HCT116 (cell line): ENCODE data around the gene EVL. TPM values are rescaled to one million over a fixed set of nuclear protein-coding genes. Genes with fewer than 3 reads are reported as not detected.

Experiments
- ATAC-seq: fragments of 200-7000 bp; cut with Tn5 transposase; 2 replicates; pipeline ENCODE4 v1.9.1; 2020; ENCODE audit warnings: mild to moderate bottlenecking, moderate library complexity
- BruUV-seq: library from RNA; stranded (reverse); fragments of 400-500 nt; replicated peaks from 2 replicates; lab custom pipeline; 2021; lab: Mats Ljungman, UMichigan
- CTCF ChIA-PET: fragments of 300-600 bp; sonication (Branson Sonifier 250); formaldehyde crosslinking; loops from one replicate; lab custom pipeline; 2021; ENCODE audit warnings: antibody characterized with exemption; lab: Charles Lee
- POLR2A ChIA-PET: fragments of 300-600, 350-600 bp; sonication (Branson Sonifier 250); formaldehyde crosslinking; loops from one replicate; lab custom pipeline; 2021; ENCODE audit warnings: antibody characterized with exemption; lab: Charles Lee
- RAD21 ChIA-PET, 2 experiments: fragments of 300-600 bp; sonication (Branson Sonifier 250); formaldehyde crosslinking; loops; one replicate each; lab custom pipeline; 2023; ENCODE audit warnings: low total read pairs in 2 of 2; ENCODE audit not compliant: uncharacterized antibody in 2 of 2, unreplicated experiment in 2 of 2, low non-redundant PET in 1 of 2; lab: Charles Lee
- DNase-seq: peaks from one replicate; pipeline ENCODE4 v3.0.0-alpha.2; 2010; ENCODE audit warnings: low read depth, low spot score
- H2AFZ ChIP-seq: fragments of 200-600 bp; shearing (Covaris generic), sonication (generic); 2 replicates; pipeline ENCODE4 v1.6.1; 2017; ENCODE audit warnings: low read depth, mixed run types, mixed read lengths, antibody characterized with exemption, low read length; ENCODE audit not compliant: poor library complexity, severe bottlenecking
- H3K27ac ChIP-seq: 2 replicates; pipeline ENCODE4 v1.5.1; 2012; ENCODE audit warnings: low read depth, low read length
- H3K27me3 ChIP-seq: fragments of 200-600 bp; sonication (generic); 2 replicates; pipeline ENCODE4 v1.6.1; 2016; ENCODE audit warnings: mixed run types, low read length, mixed read lengths; ENCODE audit not compliant: insufficient read depth
- H3K36me3 ChIP-seq, 2 experiments: fragments of 200-500 bp in 1 of 2; fragments of 200-600 bp in 1 of 2; sonication (Bioruptor generic) in 1 of 2; sonication (generic) in 1 of 2; 2 replicates each; pipeline versions ENCODE4 v1.5.1 to v1.6.1; 2014 to 2016; ENCODE audit warnings: low read length in 2 of 2, inconsistent platforms in 1 of 2, mixed read lengths in 1 of 2, mixed run types in 1 of 2; ENCODE audit not compliant: insufficient read depth in 2 of 2, control insufficient read depth in 1 of 2
- H3K4me1 ChIP-seq, 2 experiments: fragments of 200-600 bp in 1 of 2; sonication (generic) in 1 of 2; 2 replicates each; pipeline versions ENCODE4 v1.5.1 to v1.6.1; 2012 to 2017; ENCODE audit warnings: low read length in 2 of 2, inconsistent platforms in 1 of 2, mild to moderate bottlenecking in 1 of 2, mixed read lengths in 1 of 2, mixed run types in 1 of 2, moderate library complexity in 1 of 2; ENCODE audit not compliant: insufficient read depth in 2 of 2, control insufficient read depth in 1 of 2
- H3K4me2 ChIP-seq: fragments of 200-600 bp; sonication (generic); 2 replicates; pipeline ENCODE4 v1.6.1; 2017; ENCODE audit warnings: mixed run types, low read length, mixed read lengths
- H3K4me3 ChIP-seq, 2 experiments: fragments of 200-600 bp in 1 of 2; sonication (generic) in 1 of 2; replicated peaks in 1 of 2; 2 replicates each; pipeline ENCODE4 v1.5.1; 2011 to 2016; ENCODE audit warnings: low read length in 2 of 2, control low read depth in 1 of 2, low read depth in 1 of 2, mild to moderate bottlenecking in 1 of 2, mixed read lengths in 1 of 2, mixed run types in 1 of 2
- H3K79me2 ChIP-seq: fragments of 200-600 bp; sonication (generic); 2 replicates; pipeline ENCODE4 v1.6.1; 2017; ENCODE audit warnings: mild to moderate bottlenecking, mixed run types, low read length, moderate library complexity, mixed read lengths; ENCODE audit not compliant: insufficient read depth
- H3K9ac ChIP-seq: fragments of 200-600 bp; sonication (generic); 2 replicates; pipeline ENCODE4 v1.6.1; 2016; ENCODE audit warnings: low read length, mixed read lengths
- H3K9me2 ChIP-seq: fragments of 200-600 bp; sonication (generic), shearing (Covaris generic); 2 replicates; pipeline ENCODE4 v1.6.1; 2017; ENCODE audit warnings: mixed run types, mild to moderate bottlenecking, moderate library complexity; ENCODE audit not compliant: insufficient read depth
- H3K9me3 ChIP-seq, 2 experiments: fragments of 200-500 bp in 1 of 2; fragments of 200-600 bp in 1 of 2; sonication (Bioruptor generic) in 1 of 2; sonication (generic) in 1 of 2; 2 replicates each; pipeline ENCODE4 v1.6.1; 2014 to 2017; ENCODE audit warnings: low read length in 2 of 2, mixed read lengths in 2 of 2, inconsistent platforms in 1 of 2, low read depth in 1 of 2, mild to moderate bottlenecking in 1 of 2, mixed run types in 1 of 2, moderate library complexity in 1 of 2; ENCODE audit not compliant: control insufficient read depth in 1 of 2, insufficient read depth in 1 of 2
- H4K20me1 ChIP-seq: fragments of 200-600 bp; sonication (generic), shearing (Covaris generic); 2 replicates; pipeline ENCODE4 v1.6.1; 2017; ENCODE audit warnings: mixed run types, mild to moderate bottlenecking, moderate library complexity; ENCODE audit not compliant: insufficient read depth
- CEBPB ChIP-seq: IDR thresholded peaks from 2 replicates; pipeline ENCODE4 v1.6.1; 2012; ENCODE audit warnings: low read depth
- JUND ChIP-seq: IDR thresholded peaks from 2 replicates; pipeline ENCODE4 v1.6.1; 2012
- POLR2AphosphoS5 ChIP-seq: IDR thresholded peaks from 2 replicates; pipeline ENCODE4 v1.6.1; 2011; ENCODE audit warnings: mild to moderate bottlenecking, low read depth, low read length, moderate library complexity
- SIN3A ChIP-seq: IDR thresholded peaks from 2 replicates; pipeline ENCODE4 v1.6.1; 2012; ENCODE audit warnings: low read depth
- SP1 ChIP-seq: IDR thresholded peaks from 2 replicates; pipeline ENCODE4 v1.6.1; 2012; ENCODE audit warnings: low read depth
- SRF ChIP-seq: IDR thresholded peaks from 2 replicates; pipeline ENCODE4 v1.6.1; 2012; ENCODE audit warnings: low read depth
- ZNF274 ChIP-seq: fragments of 200-500 bp; sonication (Bioruptor generic); IDR thresholded peaks from 2 replicates; pipeline ENCODE4 v1.6.1; 2014; ENCODE audit warnings: mild to moderate bottlenecking, low read depth, low read length, inconsistent platforms
- intact Hi-C: fragments of 100-400 bp; cut with micrococcal nuclease; formaldehyde crosslinking; loops from 2 replicates; pipeline ENCODE4 v1.10.0; 2022
- total RNA-seq: library from RNA; stranded (reverse); gene quantifications from one replicate; pipeline ENCODE4 v1.2.1, GENCODE V29; 2021; ENCODE audit not compliant: unreplicated experiment
- TF ChIP-seq, protein P1 (sequence below): IDR thresholded peaks from 2 replicates; pipeline ENCODE4 v1.6.1; 2012
- TF ChIP-seq, protein P2 (sequence below): IDR thresholded peaks from 2 replicates; pipeline ENCODE4 v1.6.1; 2011; ENCODE audit warnings: mild to moderate bottlenecking, low read length, moderate library complexity; ENCODE audit not compliant: insufficient replicate concordance; ENCODE audit errors: extremely low read depth
- TF ChIP-seq, protein P3 (sequence below): IDR thresholded peaks from 2 replicates; pipeline ENCODE4 v1.6.1; 2012

Gene EVL
- total RNA-seq, 1 experiment from 2014 or later: 19.9 TPM

DNA sequence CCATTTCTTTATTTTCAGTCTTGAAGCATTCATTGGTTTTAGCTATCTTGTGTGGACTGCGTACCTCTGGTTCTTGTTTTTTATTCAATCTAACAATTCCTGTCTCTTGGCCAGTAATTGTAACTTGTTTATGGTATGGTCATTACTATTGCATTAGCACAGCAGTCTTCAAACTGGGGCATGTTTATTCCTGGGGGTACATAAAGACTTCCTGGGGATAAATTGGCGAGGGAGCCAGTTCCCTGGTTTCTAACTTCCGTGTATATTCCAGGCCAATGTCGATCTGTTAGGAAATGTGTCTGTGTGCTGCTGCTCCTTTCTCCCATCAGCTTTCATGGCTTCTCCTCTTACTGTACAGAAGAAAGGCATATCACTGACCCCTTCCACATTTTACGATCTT, 13.7 kb upstream of the EVL start:
- no peak overlapping the region for H3K27ac ChIP-seq
- no peaks in the 10 kb centered on the region for H3K79me2 ChIP-seq
- no peak overlapping the region for H3K4me3 ChIP-seq
- intact Hi-C loops: no loop called here
- H3K9ac ChIP-seq: no peak overlapping the region
- ChIA-PET POLR2A (no interaction called here), CTCF (no interaction called here), RAD21 (no interaction called here)
- no TSS peak for BruUV-seq
- H3K9me3 ChIP-seq: no peaks in the 10 kb centered on the region
- H4K20me1 ChIP-seq: no peaks in the 10 kb centered on the region
- ATAC-seq: no peak
- no peak for DNase-seq
- TF ChIP-seq, protein P1, sequence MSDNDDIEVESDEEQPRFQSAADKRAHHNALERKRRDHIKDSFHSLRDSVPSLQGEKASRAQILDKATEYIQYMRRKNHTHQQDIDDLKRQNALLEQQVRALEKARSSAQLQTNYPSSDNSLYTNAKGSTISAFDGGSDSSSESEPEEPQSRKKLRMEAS: no peak
- TF ChIP-seq, protein P2, sequence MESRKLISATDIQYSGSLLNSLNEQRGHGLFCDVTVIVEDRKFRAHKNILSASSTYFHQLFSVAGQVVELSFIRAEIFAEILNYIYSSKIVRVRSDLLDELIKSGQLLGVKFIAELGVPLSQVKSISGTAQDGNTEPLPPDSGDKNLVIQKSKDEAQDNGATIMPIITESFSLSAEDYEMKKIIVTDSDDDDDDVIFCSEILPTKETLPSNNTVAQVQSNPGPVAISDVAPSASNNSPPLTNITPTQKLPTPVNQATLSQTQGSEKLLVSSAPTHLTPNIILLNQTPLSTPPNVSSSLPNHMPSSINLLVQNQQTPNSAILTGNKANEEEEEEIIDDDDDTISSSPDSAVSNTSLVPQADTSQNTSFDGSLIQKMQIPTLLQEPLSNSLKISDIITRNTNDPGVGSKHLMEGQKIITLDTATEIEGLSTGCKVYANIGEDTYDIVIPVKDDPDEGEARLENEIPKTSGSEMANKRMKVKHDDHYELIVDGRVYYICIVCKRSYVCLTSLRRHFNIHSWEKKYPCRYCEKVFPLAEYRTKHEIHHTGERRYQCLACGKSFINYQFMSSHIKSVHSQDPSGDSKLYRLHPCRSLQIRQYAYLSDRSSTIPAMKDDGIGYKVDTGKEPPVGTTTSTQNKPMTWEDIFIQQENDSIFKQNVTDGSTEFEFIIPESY: no peak
- TF ChIP-seq SRF (no peak), SIN3A (no peak), POLR2AphosphoS5 (no peak), CEBPB (no peak), SP1 (no peak), JUND (no peak), ZNF274 (no peak)
- TF ChIP-seq, protein P3, sequence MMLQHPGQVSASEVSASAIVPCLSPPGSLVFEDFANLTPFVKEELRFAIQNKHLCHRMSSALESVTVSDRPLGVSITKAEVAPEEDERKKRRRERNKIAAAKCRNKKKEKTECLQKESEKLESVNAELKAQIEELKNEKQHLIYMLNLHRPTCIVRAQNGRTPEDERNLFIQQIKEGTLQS: no peak
- no peaks in the 10 kb centered on the region for H3K4me1 ChIP-seq
- no peak overlapping the region for H2AFZ ChIP-seq
- H3K36me3 ChIP-seq: no peaks in the 10 kb centered on the region
- no peaks in the 10 kb centered on the region for H3K9me2 ChIP-seq
- H3K4me2 ChIP-seq: no peak overlapping the region
- no peaks in the 10 kb centered on the region for H3K27me3 ChIP-seq
